SK-N-MC (cell line): ENCODE measurements around the gene PLIN1.

ENCODE experiments used
- DNase-seq: peaks from one replicate; pipeline ENCODE4 v3.0.0-alpha.2; 2011; ENCODE audit warnings: low read depth, low spot score
- H3K27ac ChIP-seq: fragments of 200-600 bp; sonication (generic); 2 replicates; pipeline ENCODE4 v1.5.1; 2016; ENCODE audit warnings: mixed run types
- H3K36me3 ChIP-seq: fragments of 200-600 bp; sonication (generic); 2 replicates; pipeline ENCODE4 v1.6.1; 2017; ENCODE audit warnings: antibody characterized with exemption, low read length, mixed read lengths; ENCODE audit not compliant: insufficient read depth
- H3K4me3 ChIP-seq: fragments of 200-600 bp; sonication (generic); 2 replicates; pipeline ENCODE4 v1.5.1; 2016
- H3K9ac ChIP-seq: fragments of 200-600 bp; sonication (generic); 2 replicates; pipeline ENCODE4 v1.8.0; 2017; ENCODE audit warnings: mixed run types, mixed read lengths; ENCODE audit not compliant: insufficient read length
- H3K9me3 ChIP-seq: fragments of 200-600 bp; sonication (generic); 2 replicates; pipeline ENCODE4 v1.6.1; 2017; ENCODE audit warnings: low read depth, mild to moderate bottlenecking, antibody characterized with exemption, low read length, moderate library complexity, mixed read lengths
- EZH2 ChIP-seq: fragments of 200-600 bp; sonication (generic); IDR thresholded peaks from one replicate; pipeline ENCODE4 v1.6.1; 2017; ENCODE audit warnings: antibody characterized with exemption
- FOXP2 ChIP-seq: optimal IDR thresholded peaks from 2 replicates; pipeline ENCODE3; 2011; ENCODE audit warnings: mild to moderate bottlenecking, moderate library complexity; ENCODE audit not compliant: insufficient read depth; ENCODE audit errors: extremely low read length, control extremely low read depth
- POLR2AphosphoS5 ChIP-seq: IDR thresholded peaks from 2 replicates; pipeline ENCODE4 v1.6.1; 2012; ENCODE audit warnings: mild to moderate bottlenecking, low read depth, low read length, borderline replicate concordance

PLIN1 gene

GRCh38 chr15:89640245-89640644, 38.9 kb downstream of the PLIN1 start:
- TF ChIP-seq EZH2 (no peak), POLR2AphosphoS5 (no peak), FOXP2 (no peak)
- Histone ChIP-seq H3K36me3 (peaks cover 41% of the 10 kb centered on the region), H3K27ac (no peak overlapping the region), H3K4me3 (no peak overlapping the region), H3K9ac (no peak overlapping the region), H3K9me3 (no peaks in the 10 kb centered on the region)
- no peak for DNase-seq

- Histone ChIP-seq H3K4me3 (no peak overlapping the region), H3K9ac (no peak overlapping the region), H3K27ac (no peak overlapping the region), H3K36me3 (peaks cover 52% of the 10 kb centered on the region), H3K9me3 (no peaks in the 10 kb centered on the region)
- DNase-seq = no peak
- no peak for TF ChIP-seq POLR2AphosphoS5
- TF ChIP-seq FOXP2 = no peak
- TF ChIP-seq EZH2 = no peak
Measured at GRCh38 chr15:89633585-89633984, 45.6 kb downstream of the PLIN1 start.

- TF ChIP-seq EZH2 (no peak), POLR2AphosphoS5 (no peak), FOXP2 (no peak)
- Histone ChIP-seq H3K27ac (0 out of 2 replicates have a peak overlapping the region, but pooled peaks have one; percentile 13), H3K36me3 (peaks cover 60% of the 10 kb centered on the region), H3K9ac (no peak overlapping the region), H3K9me3 (no peaks in the 10 kb centered on the region), H3K4me3 (no peak overlapping the region)
- DNase-seq = no peak
Measured at GRCh38 chr15:89632563-89633430, 46.4 kb downstream of the PLIN1 start.

- no peak overlapping the region for H3K4me3 ChIP-seq
- DNase-seq = no peak
- peaks cover 69% of the 10 kb centered on the region for H3K36me3 ChIP-seq
- no peak overlapping the region for H3K27ac ChIP-seq
- no peak overlapping the region for H3K9ac ChIP-seq
- no peaks in the 10 kb centered on the region for H3K9me3 ChIP-seq
- TF ChIP-seq FOXP2 (no peak), POLR2AphosphoS5 (peak; percentile 49), EZH2 (no peak)
Measured at GRCh38 chr15:89631902-89632264, 47.3 kb downstream of the PLIN1 start.

- Histone ChIP-seq H3K27ac (peak overlapping the region; percentile 76), H3K4me3 (no peak overlapping the region), H3K9ac (no peak overlapping the region), H3K9me3 (no peaks in the 10 kb centered on the region), H3K36me3 (peaks cover 75% of the 10 kb centered on the region)
- no peak for DNase-seq
- TF ChIP-seq FOXP2 = no peak
- TF ChIP-seq POLR2AphosphoS5 = no peak; the same call in 1 of the 2 replicates
- TF ChIP-seq EZH2 = no peak
Measured at GRCh38 chr15:89630974-89631901, 47.9 kb downstream of the PLIN1 start.

GRCh38 chr15:89630260-89630659, 48.9 kb downstream of the PLIN1 start:
- H3K9me3 ChIP-seq = no peaks in the 10 kb centered on the region
- no peak for DNase-seq
- no peak for TF ChIP-seq EZH2
- TF ChIP-seq FOXP2 = no peak
- no peak; the same call in 1 of the 2 replicates for TF ChIP-seq POLR2AphosphoS5
- H3K4me3 ChIP-seq = no peak overlapping the region
- no peak overlapping the region for H3K9ac ChIP-seq
- peak overlapping the region; percentile 76 for H3K27ac ChIP-seq
- H3K36me3 ChIP-seq = peaks cover 85% of the 10 kb centered on the region

- H3K9me3 ChIP-seq = no peaks in the 10 kb centered on the region
- peak overlapping the region; percentile 10; the same call in 1 of the 2 replicates for H3K27ac ChIP-seq
- no peak overlapping the region for H3K4me3 ChIP-seq
- no peak overlapping the region for H3K9ac ChIP-seq
- DNase-seq = no peak
- peaks cover 89% of the 10 kb centered on the region for H3K36me3 ChIP-seq
- no peak for TF ChIP-seq EZH2
- TF ChIP-seq FOXP2 = no peak
- no peak for TF ChIP-seq POLR2AphosphoS5
Measured at GRCh38 chr15:89629829-89630228, 49.3 kb downstream of the PLIN1 start.

- Histone ChIP-seq H3K27ac (peak overlapping the region; percentile 58; the same call in 1 of the 2 replicates), H3K36me3 (peaks cover 97% of the 10 kb centered on the region), H3K4me3 (no peak overlapping the region), H3K9me3 (no peaks in the 10 kb centered on the region), H3K9ac (no peak overlapping the region)
- TF ChIP-seq EZH2 (no peak), FOXP2 (no peak), POLR2AphosphoS5 (no peak; the same call in 1 of the 2 replicates)
- DNase-seq = no peak
Measured at GRCh38 chr15:89628806-89629715, 50.1 kb downstream of the PLIN1 start.
